AG10803 (cell line): ENCODE data around the gene IL18R1.

ENCODE experiments used
- DNase-seq: peaks from one replicate; pipeline ENCODE4 v3.0.0; 2010; ENCODE audit warnings: low read depth
- H3K4me3 ChIP-seq: 2 replicates; pipeline ENCODE4 v1.5.1; 2011; ENCODE audit warnings: mild to moderate bottlenecking, low read length, control low read depth
- CTCF ChIP-seq: conservative IDR thresholded peaks from 2 replicates; pipeline ENCODE4 v1.5.1; 2011; ENCODE audit warnings: mild to moderate bottlenecking, low read length, control low read depth, inconsistent platforms

IL18R1 gene

GRCh38 chr2:102439065-102439695, 83.6 kb downstream of the IL18R1 start:
- DNase-seq, result peak; percentile 25
- no peak overlapping the region for H3K4me3 ChIP-seq
- no peak for TF ChIP-seq CTCF

- no peak overlapping the region for H3K4me3 ChIP-seq
- DNase-seq, result peak; percentile 17
- TF ChIP-seq CTCF, result peak; percentile 71
Observed at GRCh38 chr2:102442967-102443828, 87.6 kb downstream of the IL18R1 start.

GRCh38 chr2:102444233-102444632, 88.6 kb downstream of the IL18R1 start:
- TF ChIP-seq CTCF, result no peak
- no peak overlapping the region for H3K4me3 ChIP-seq
- DNase-seq, result no peak

- DNase-seq, result no peak
- no peak for TF ChIP-seq CTCF
- no peak overlapping the region for H3K4me3 ChIP-seq
Observed at GRCh38 chr2:102446936-102447335, 91.3 kb downstream of the IL18R1 start.
